ENCODE data around the gene KLHL29.

Gene KLHL29

GRCh38 chr2:23477392-23477791 lies 92.4 kb downstream of the KLHL29 start:
- no peak overlapping the region for H3K4me2 ChIP-seq (ENCODE audit: low read depth, low read length)
- H3K4me3 ChIP-seq (ENCODE audit: low read length) = no peak overlapping the region
- no peaks in the 10 kb centered on the region for H3K79me2 ChIP-seq (ENCODE audit: low read length)
- H3K9ac ChIP-seq (ENCODE audit: low read length) = no peak overlapping the region
- no peak overlapping the region for H2AFZ ChIP-seq (ENCODE audit: low read length)
- H3K27me3 ChIP-seq (replicated peaks; ENCODE audit: insufficient read depth, low read length) = no peaks in the 10 kb centered on the region
- H3K36me3 ChIP-seq (replicated peaks; ENCODE audit: insufficient read depth, low read length) = no peaks in the 10 kb centered on the region
- no peaks in the 10 kb centered on the region for H3F3A ChIP-seq (ENCODE audit: insufficient read depth, low read length)
- no peak for TF ChIP-seq EZH2 (optimal IDR thresholded peaks at IDR 0.05; ENCODE audit: low read depth, low read length)
- no peak for TF ChIP-seq CTCF (IDR thresholded peaks at IDR 0.05; ENCODE audit: low read length)
- TF ChIP-seq EZH2phosphoT487 (IDR thresholded peaks at IDR 0.05; ENCODE audit: low read length) = no peak
- H3K27ac ChIP-seq (ENCODE audit: low read length) = no peak overlapping the region
- no peaks in the 10 kb centered on the region for H3K9me2 ChIP-seq (replicated peaks; ENCODE audit: insufficient read depth, low read length)
- no peaks in the 10 kb centered on the region for H4K20me1 ChIP-seq (ENCODE audit: insufficient read depth, low read length)
- DNase-seq = no peak
- no peaks in the 10 kb centered on the region for H3K4me1 ChIP-seq (ENCODE audit: low read length)
- H3K9me3 ChIP-seq (replicated peaks; ENCODE audit: insufficient read depth, low read length) = no peaks in the 10 kb centered on the region

DNA sequence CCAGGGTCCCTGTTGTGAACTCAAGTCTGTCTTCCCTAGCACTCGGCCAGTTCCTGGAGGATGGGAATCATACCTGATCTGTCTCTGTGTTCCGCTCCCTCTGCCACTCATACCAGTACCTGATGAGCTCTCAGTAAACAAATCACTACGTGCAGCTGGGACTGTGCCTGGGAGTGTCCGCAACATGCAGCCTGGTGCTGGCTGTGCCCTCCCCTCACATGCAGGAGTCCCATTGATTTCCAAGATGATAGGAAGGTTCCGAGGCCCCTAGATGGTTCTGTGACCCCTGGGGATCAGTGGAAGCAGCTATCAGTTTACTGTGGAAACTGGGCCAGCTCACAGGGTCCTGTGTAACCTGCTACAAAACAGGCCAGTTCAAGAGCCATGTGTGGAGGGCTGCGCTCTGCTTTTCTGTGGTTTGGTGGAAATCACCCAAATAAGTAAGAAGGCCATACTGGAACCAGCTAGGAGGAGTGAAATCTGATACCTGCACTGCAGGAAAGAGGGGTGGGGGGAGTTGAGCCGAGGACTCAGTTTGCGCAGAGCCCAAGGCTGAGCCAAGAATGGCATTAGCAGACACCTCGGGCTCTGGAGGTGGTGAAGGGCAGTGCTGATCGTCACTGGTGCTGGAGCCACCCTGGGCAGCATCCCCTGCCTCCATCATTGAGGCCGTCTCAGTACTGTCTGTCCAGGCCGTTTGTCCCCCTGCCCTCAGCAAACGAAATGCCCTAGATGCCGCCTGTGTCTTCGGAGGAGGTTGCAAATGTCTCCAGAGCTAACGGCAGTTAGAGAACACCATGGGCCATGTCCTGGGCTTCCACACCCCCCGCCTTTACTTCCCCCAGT lies 93.3 kb downstream of the KLHL29 start:
- H3K9me2 ChIP-seq (replicated peaks; ENCODE audit: insufficient read depth, low read length) = no peaks in the 10 kb centered on the region
- DNase-seq = no peak
- no peaks in the 10 kb centered on the region for H3K9me3 ChIP-seq (replicated peaks; ENCODE audit: insufficient read depth, low read length)
- H3K36me3 ChIP-seq (replicated peaks; ENCODE audit: insufficient read depth, low read length) = no peaks in the 10 kb centered on the region
- H4K20me1 ChIP-seq (ENCODE audit: insufficient read depth, low read length) = no peaks in the 10 kb centered on the region
- H2AFZ ChIP-seq (ENCODE audit: low read length) = no peak overlapping the region
- TF ChIP-seq EZH2phosphoT487 (IDR thresholded peaks at IDR 0.05; ENCODE audit: low read length) (no peak), CTCF (IDR thresholded peaks at IDR 0.05; ENCODE audit: low read length) (no peak), EZH2 (optimal IDR thresholded peaks at IDR 0.05; ENCODE audit: low read depth, low read length) (no peak)
- H3K27ac ChIP-seq (ENCODE audit: low read length) = no peak overlapping the region
- no peak overlapping the region for H3K9ac ChIP-seq (ENCODE audit: low read length)
- H3K4me1 ChIP-seq (ENCODE audit: low read length) = no peaks in the 10 kb centered on the region
- no peaks in the 10 kb centered on the region for H3K79me2 ChIP-seq (ENCODE audit: low read length)
- H3K4me2 ChIP-seq (ENCODE audit: low read depth, low read length) = no peak overlapping the region
- H3F3A ChIP-seq (ENCODE audit: insufficient read depth, low read length) = no peaks in the 10 kb centered on the region
- H3K27me3 ChIP-seq (replicated peaks; ENCODE audit: insufficient read depth, low read length) = no peaks in the 10 kb centered on the region
- no peak overlapping the region for H3K4me3 ChIP-seq (ENCODE audit: low read length)

DNA sequence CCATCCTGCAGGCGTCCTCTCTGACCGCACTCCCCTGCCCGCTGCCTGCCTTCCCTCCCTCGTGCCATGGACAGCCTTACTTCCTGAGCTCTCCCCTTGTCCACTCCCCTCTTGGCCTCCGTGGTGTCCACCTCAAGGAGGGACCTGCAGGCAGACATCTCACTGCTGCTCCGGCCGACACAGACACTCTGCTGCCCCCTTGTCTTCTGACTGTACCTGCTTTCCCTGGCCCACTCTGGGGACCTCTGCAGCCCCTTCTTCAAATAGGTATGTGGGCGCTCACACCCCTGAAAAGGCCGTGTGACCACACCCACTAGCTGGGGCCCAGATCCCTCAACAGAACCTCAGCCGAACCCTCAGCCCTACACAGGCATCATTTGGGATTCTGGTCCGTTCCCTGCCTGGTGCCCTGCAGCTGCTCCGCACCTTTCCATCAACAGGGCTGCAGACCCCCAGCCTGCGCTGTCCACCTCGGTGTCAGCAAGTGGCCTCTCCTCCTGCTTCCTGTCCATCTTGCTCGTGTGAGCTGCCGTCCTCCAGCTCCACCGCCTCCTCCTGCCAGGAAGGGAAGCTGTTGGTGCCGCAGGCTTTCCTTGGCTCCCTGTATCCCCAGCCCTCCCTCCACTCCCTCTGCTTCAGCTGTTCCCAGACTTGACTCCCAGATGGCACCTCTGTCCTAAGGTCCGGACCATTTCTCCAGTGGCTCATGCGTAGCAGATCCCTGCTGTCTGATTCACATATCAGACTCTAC lies 94.1 kb downstream of the KLHL29 start:
- DNase-seq = no peak
- no peaks in the 10 kb centered on the region for H3K9me3 ChIP-seq (replicated peaks; ENCODE audit: insufficient read depth, low read length)
- H3K4me1 ChIP-seq (ENCODE audit: low read length) = no peaks in the 10 kb centered on the region
- H3K9ac ChIP-seq (ENCODE audit: low read length) = no peak overlapping the region
- H3K79me2 ChIP-seq (ENCODE audit: low read length) = no peaks in the 10 kb centered on the region
- no peak overlapping the region for H2AFZ ChIP-seq (ENCODE audit: low read length)
- H3K4me2 ChIP-seq (ENCODE audit: low read depth, low read length) = no peak overlapping the region
- H3F3A ChIP-seq (ENCODE audit: insufficient read depth, low read length) = no peaks in the 10 kb centered on the region
- TF ChIP-seq CTCF (IDR thresholded peaks at IDR 0.05; ENCODE audit: low read length) (no peak), EZH2phosphoT487 (IDR thresholded peaks at IDR 0.05; ENCODE audit: low read length) (no peak), EZH2 (optimal IDR thresholded peaks at IDR 0.05; ENCODE audit: low read depth, low read length) (no peak)
- no peaks in the 10 kb centered on the region for H3K36me3 ChIP-seq (replicated peaks; ENCODE audit: insufficient read depth, low read length)
- no peaks in the 10 kb centered on the region for H4K20me1 ChIP-seq (ENCODE audit: insufficient read depth, low read length)
- no peaks in the 10 kb centered on the region for H3K9me2 ChIP-seq (replicated peaks; ENCODE audit: insufficient read depth, low read length)
- H3K27me3 ChIP-seq (replicated peaks; ENCODE audit: insufficient read depth, low read length) = no peaks in the 10 kb centered on the region
- no peak overlapping the region for H3K4me3 ChIP-seq (ENCODE audit: low read length)
- H3K27ac ChIP-seq (ENCODE audit: low read length) = no peak overlapping the region
